Spleen (tissue), 11 donors: ENCODE data around the gene SNED1. TPM values are rescaled to one million over a fixed set of nuclear protein-coding genes. Genes with fewer than 3 reads are reported as not detected.

Experiments
- DNase-seq: peaks from one replicate; pipeline ENCODE4 v3.0.0-alpha.2; 2020
- H3K27ac ChIP-seq, 8 donors: fragments of 200-600 bp; sonication (generic) in 7 of 8; 1 replicate in 4 of 8; 2 replicates in 4 of 8; pipeline versions ENCODE4 v1.5.0 to v1.8.0; 2016 to 2021; ENCODE audit warnings: inconsistent platforms in 4 of 8, mild to moderate bottlenecking in 4 of 8, moderate library complexity in 1 of 8
- H3K27me3 ChIP-seq, 7 donors: fragments of 200-600 bp; sonication (generic) in 6 of 7; replicated peaks in 1 of 7; 1 replicate in 4 of 7; 2 replicates in 3 of 7; pipeline versions ENCODE4 v1.5.0 to v1.8.0; 2016 to 2021; ENCODE audit warnings: inconsistent platforms in 3 of 7, mild to moderate bottlenecking in 1 of 7
- H3K36me3 ChIP-seq, 6 donors: fragments of 200-600 bp; sonication (generic) in 5 of 6; 1 replicate in 4 of 6; 2 replicates in 2 of 6; pipeline versions ENCODE4 v1.5.0 to v1.8.0; 2016 to 2021; ENCODE audit warnings: inconsistent platforms in 2 of 6
- H3K4me1 ChIP-seq, 6 donors: fragments of 200-600 bp; sonication (generic) in 5 of 6; 1 replicate in 3 of 6; 2 replicates in 3 of 6; pipeline versions ENCODE4 v1.5.0 to v1.8.0; 2016 to 2021; ENCODE audit warnings: inconsistent platforms in 3 of 6
- H3K4me3 ChIP-seq, 8 donors: fragments of 200-600 bp; sonication (generic) in 7 of 8; 1 replicate in 4 of 8; 2 replicates in 4 of 8; pipeline versions ENCODE4 v1.5.0 to v1.8.0; 2016 to 2021; ENCODE audit warnings: inconsistent platforms in 4 of 8, mild to moderate bottlenecking in 4 of 8, moderate library complexity in 2 of 8
- H3K9me3 ChIP-seq, 8 donors: fragments of 200-600 bp; sonication (generic) in 7 of 8; 1 replicate in 4 of 8; 2 replicates in 4 of 8; pipeline versions ENCODE4 v1.5.0 to v1.8.0; 2016 to 2021; ENCODE audit warnings: inconsistent platforms in 4 of 8
- CTCF ChIP-seq, 11 experiments: fragments of 200-600 bp in 7 of 11; fragments of 450-650 bp in 4 of 11; sonication (generic) in 4 of 11; IDR thresholded peaks in 8 of 11; conservative IDR thresholded peaks in 3 of 11; 1 replicate in 7 of 11; 2 replicates in 4 of 11; pipeline versions ENCODE4 v1.4.0 to v1.8.0; 2016 to 2021; ENCODE audit warnings: antibody characterized with exemption in 11 of 11, inconsistent platforms in 4 of 11, mild to moderate bottlenecking in 1 of 11
- POLR2A ChIP-seq, 3 donors: fragments of 450-650 bp; IDR thresholded peaks; one replicate each; pipeline ENCODE4 v1.5.1; 2017; ENCODE audit warnings: antibody characterized with exemption in 3 of 3, mild to moderate bottlenecking in 1 of 3
- POLR2AphosphoS5 ChIP-seq, 3 donors: sonication (generic); formaldehyde crosslinking; IDR thresholded peaks; one replicate each; pipeline ENCODE4 v1.5.1; 2017; ENCODE audit warnings: antibody characterized with exemption in 3 of 3
- WGBS, 5 donors: extraction: QIAGEN DNeasy Blood & Tissue Kit in 3 of 5; methylation state at CpG; one replicate each; pipeline versions ENCODE4 v1.1.5 to v1.1.7; 2013 to 2018; 5-methylcytosine and 5-hydroxymethylcytosine counted together
- intact Hi-C: fragments of 100-400 bp; cut with DNase I; formaldehyde crosslinking; loops from one replicate; pipeline ENCODE4 v1.15.0; 2023; ENCODE audit warnings: low total_unique reads
- polyA plus RNA-seq, 3 donors: library from polyadenylated mRNA; stranded (reverse); fragments of 200-250 nt; gene quantifications; one replicate each; pipeline ENCODE4 v1.2.1, GENCODE V29; 2013
- total RNA-seq, 7 donors: library from RNA; depleted of rRNA in 3 of 7; stranded (reverse); fragments of >200 nt in 3 of 7; fragmentation: NEBNext Ultra II Directional in 4 of 7; extraction: Animal tissue kit (Norgen Biotek cat#: 25700) in 4 of 7; gene quantifications; one replicate each; pipeline versions ENCODE4 v1.1.0 to v1.2.1, GENCODE V29; 2016 to 2021
- donor health status: healthy with polysubstance abuse.
- donor health status: DM: no; HTN: no; CAD: no; lungs with moderate emphysema.
- donor health status: DM: no; HTN: no; CAD: no.
- donor health status: Bipolar disorder and iron deficiency.
- donor health status: healthy.
- donor health status: DM: no; HTN: no; CAD: no.
- donor health status: DM: yes; HTN: yes; CAD: no.

The SNED1 gene
- total and polyA plus RNA-seq, 10 donors, result 2.6 to 85.3 (median 45.5) TPM

- peaks cover 0 to 14% (median 6%) of the 10 kb centered on the region in 6 donors for H3K4me1 ChIP-seq
- no peaks in the 10 kb centered on the region for H3K9me3 ChIP-seq
- WGBS, 5 donors, result 81 to 89% (median 85%) methylated on average over 24 to 25 of the region's 25 CpGs
- peaks cover 0 to 10% (median 0%) of the 10 kb centered on the region in 7 donors for H3K27me3 ChIP-seq
- intact Hi-C loops, result loop anchor here (10.0 kb wide), 1 partner anchor 214 kb away; no protein-coding TSS in a partner anchor
- H3K36me3 ChIP-seq, result peaks cover 0 to 86% (median 38%) of the 10 kb centered on the region in 6 donors
- no peak overlapping the region for H3K27ac ChIP-seq
- H3K4me3 ChIP-seq, result no peak overlapping the region
- TF ChIP-seq POLR2AphosphoS5 (IDR thresholded peaks at IDR 0.05), result peak in 1 of 3 donors; percentile 24
- no peak for TF ChIP-seq CTCF (IDR thresholded peaks at IDR 0.05 in 8 of 11, conservative IDR thresholded peaks at IDR 0.05 in 3 of 11)
- DNase-seq, result no peak
Measured at GRCh38 chr2:241068136-241068941, 69.9 kb downstream of the SNED1 start.

- Histone ChIP-seq H3K27me3 (peaks cover 0 to 1% (median 0%) of the 10 kb centered on the region in 7 donors), H3K9me3 (no peaks in the 10 kb centered on the region), H3K4me1 (peaks cover 0 to 5% (median 0%) of the 10 kb centered on the region in 6 donors), H3K27ac (no peak overlapping the region), H3K4me3 (no peak overlapping the region), H3K36me3 (peaks cover 0 to 95% (median 44%) of the 10 kb centered on the region in 6 donors)
- TF ChIP-seq POLR2A (IDR thresholded peaks at IDR 0.05) (no peak), POLR2AphosphoS5 (IDR thresholded peaks at IDR 0.05) (peak in 1 of 3 donors; percentile 2)
- DNase-seq, result peak; percentile 62
- WGBS, 5 donors, result 91 to 96% (median 95%) methylated on average over 20 to 28 of the region's 28 CpGs
- intact Hi-C loops, result loop anchor here (10.0 kb wide), 1 partner anchor 214 kb away; no protein-coding TSS in a partner anchor
Measured at GRCh38 chr2:241068942-241069810, 70.8 kb downstream of the SNED1 start.

- 80 to 89% (median 84%) methylated on average over 19 to 26 of the region's 26 CpGs for WGBS, 5 donors
- Histone ChIP-seq H3K4me3 (no peak overlapping the region), H3K4me1 (no peaks in the 10 kb centered on the region), H3K27me3 (no peaks in the 10 kb centered on the region), H3K9me3 (no peaks in the 10 kb centered on the region), H3K27ac (no peak overlapping the region), H3K36me3 (peaks cover 0 to 99% (median 50%) of the 10 kb centered on the region in 6 donors)
- DNase-seq, result peak; percentile 77
- intact Hi-C loops, result loop anchor here (10.0 kb wide), 1 partner anchor 215 kb away; no protein-coding TSS in a partner anchor
- no peak for TF ChIP-seq CTCF (IDR thresholded peaks at IDR 0.05 in 8 of 11, conservative IDR thresholded peaks at IDR 0.05 in 3 of 11)
- TF ChIP-seq POLR2A (IDR thresholded peaks at IDR 0.05), result no peak
- TF ChIP-seq POLR2AphosphoS5 (IDR thresholded peaks at IDR 0.05), result no peak
Measured at GRCh38 chr2:241069821-241070281, 71.4 kb downstream of the SNED1 start.

- WGBS, 5 donors, result 93 to 96% (median 96%) methylated on average over 5 to 13 of the region's 13 CpGs
- no peak for TF ChIP-seq POLR2AphosphoS5 (IDR thresholded peaks at IDR 0.05)
- TF ChIP-seq CTCF (IDR thresholded peaks at IDR 0.05 in 8 of 11, conservative IDR thresholded peaks at IDR 0.05 in 3 of 11), result no peak
- TF ChIP-seq POLR2A (IDR thresholded peaks at IDR 0.05), result no peak
- peaks cover 0 to 99% (median 53%) of the 10 kb centered on the region in 6 donors for H3K36me3 ChIP-seq
- no peaks in the 10 kb centered on the region for H3K4me1 ChIP-seq
- no peaks in the 10 kb centered on the region for H3K27me3 ChIP-seq
- H3K4me3 ChIP-seq, result no peak overlapping the region
- no peak for DNase-seq
- H3K27ac ChIP-seq, result no peak overlapping the region
- intact Hi-C loops, result no loop called here
- H3K9me3 ChIP-seq, result no peaks in the 10 kb centered on the region
Measured at GRCh38 chr2:241070361-241070760, 71.9 kb downstream of the SNED1 start.
